BE2C (cell line): ENCODE measurements around the gene AGXT.

Source experiments
- DNase-seq: peaks from one replicate; pipeline ENCODE4 v3.0.0-alpha.2; 2020
- H3K27me3 ChIP-seq: fragments of 250-450 bp; sonication (Bioruptor Pico); 2 replicates; pipeline ENCODE4 v1.5.1; 2020; ENCODE audit warnings: mild to moderate bottlenecking
- H3K36me3 ChIP-seq: fragments of 250-450 bp; sonication (Bioruptor Pico); 2 replicates; pipeline ENCODE4 v1.5.1; 2020; ENCODE audit warnings: mild to moderate bottlenecking
- H3K4me1 ChIP-seq: fragments of 250-450 bp; sonication (Bioruptor Pico); 2 replicates; pipeline ENCODE4 v1.5.1; 2020
- H3K4me3 ChIP-seq: 2 replicates; pipeline ENCODE4 v1.5.1; 2011; ENCODE audit warnings: low read depth, low read length
- H3K9me3 ChIP-seq: fragments of 250-450 bp; sonication (Bioruptor Pico); 2 replicates; pipeline ENCODE4 v1.5.1; 2020
- CTCF ChIP-seq: IDR thresholded peaks from 2 replicates; pipeline ENCODE4 v1.5.1; 2012; ENCODE audit warnings: mild to moderate bottlenecking, low read depth, low read length

The AGXT gene

GRCh38 chr2:240891492-240892340, 23.1 kb downstream of the AGXT start:
- TF ChIP-seq CTCF = no peak
- Histone ChIP-seq H3K36me3 (no peaks in the 10 kb centered on the region), H3K27me3 (no peaks in the 10 kb centered on the region), H3K9me3 (no peaks in the 10 kb centered on the region), H3K4me1 (no peaks in the 10 kb centered on the region), H3K4me3 (no peak overlapping the region)
- no peak for DNase-seq

- TF ChIP-seq CTCF = no peak
- Histone ChIP-seq H3K4me1 (no peaks in the 10 kb centered on the region), H3K27me3 (no peaks in the 10 kb centered on the region), H3K36me3 (no peaks in the 10 kb centered on the region), H3K9me3 (no peaks in the 10 kb centered on the region), H3K4me3 (no peak overlapping the region)
- no peak for DNase-seq
Measured at GRCh38 chr2:240892356-240892755, 23.7 kb downstream of the AGXT start.

GRCh38 chr2:240892925-240893324, 24.3 kb downstream of the AGXT start:
- no peaks in the 10 kb centered on the region for H3K9me3 ChIP-seq
- TF ChIP-seq CTCF = no peak
- no peak for DNase-seq
- no peaks in the 10 kb centered on the region for H3K36me3 ChIP-seq
- no peaks in the 10 kb centered on the region for H3K4me1 ChIP-seq
- H3K27me3 ChIP-seq = no peaks in the 10 kb centered on the region
- no peak overlapping the region for H3K4me3 ChIP-seq

GRCh38 chr2:240893363-240893844, 24.8 kb downstream of the AGXT start:
- no peak overlapping the region for H3K4me3 ChIP-seq

GRCh38 chr2:240894006-240894405, 25.4 kb downstream of the AGXT start:
- H3K4me1 ChIP-seq = no peaks in the 10 kb centered on the region
- no peak for DNase-seq

More at GRCh38 chr2:240893363-240893844, 24.8 kb downstream of the AGXT start:
- Histone ChIP-seq H3K36me3 (no peaks in the 10 kb centered on the region), H3K27me3 (no peaks in the 10 kb centered on the region), H3K4me1 (no peaks in the 10 kb centered on the region), H3K9me3 (no peaks in the 10 kb centered on the region)
- no peak for DNase-seq
- no peak for TF ChIP-seq CTCF

More at GRCh38 chr2:240894006-240894405, 25.4 kb downstream of the AGXT start:
- TF ChIP-seq CTCF = no peak
- Histone ChIP-seq H3K27me3 (no peaks in the 10 kb centered on the region), H3K9me3 (no peaks in the 10 kb centered on the region), H3K4me3 (no peak overlapping the region), H3K36me3 (no peaks in the 10 kb centered on the region)
